RPMI8226 (cell line): ENCODE data around the gene KAZN.

Experiments used
- DNase-seq: peaks from one replicate; pipeline ENCODE4 v3.0.0-alpha.2; 2015

KAZN gene

DNA sequence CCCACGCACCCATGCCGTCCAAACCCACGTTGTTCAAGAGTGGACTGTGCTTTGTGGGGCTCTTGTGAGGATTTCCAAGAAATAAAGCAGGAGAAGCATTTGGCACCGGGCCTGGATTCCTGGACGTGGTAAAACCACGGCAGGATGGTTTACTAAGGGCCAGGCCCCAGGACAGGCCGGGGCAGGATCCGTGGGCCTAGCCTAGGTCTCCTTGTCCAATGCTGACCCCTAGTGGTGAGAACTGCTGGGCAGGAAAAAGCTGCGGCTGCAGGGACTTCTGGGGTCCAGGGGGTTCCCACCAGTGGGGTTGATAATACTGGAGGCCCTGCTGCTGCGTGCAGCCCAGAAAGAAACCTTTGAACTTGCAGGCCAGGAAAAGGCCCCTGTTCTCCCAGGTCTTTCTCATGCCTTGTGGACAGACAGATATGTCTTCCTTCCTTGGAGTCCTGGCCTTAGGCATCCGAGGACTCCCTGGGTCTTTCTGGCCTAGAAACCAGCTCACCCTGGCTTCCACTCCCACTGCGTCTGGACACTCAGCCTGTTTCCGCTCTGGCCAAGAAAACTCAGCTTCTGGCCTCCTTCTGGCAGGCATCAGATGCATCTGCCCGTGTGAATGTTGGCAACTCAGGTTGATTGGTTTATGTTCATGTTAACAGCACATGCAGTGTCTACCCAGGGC is 448.1 kb downstream of the KAZN start:
- DNase-seq = peak; percentile 73

DNA sequence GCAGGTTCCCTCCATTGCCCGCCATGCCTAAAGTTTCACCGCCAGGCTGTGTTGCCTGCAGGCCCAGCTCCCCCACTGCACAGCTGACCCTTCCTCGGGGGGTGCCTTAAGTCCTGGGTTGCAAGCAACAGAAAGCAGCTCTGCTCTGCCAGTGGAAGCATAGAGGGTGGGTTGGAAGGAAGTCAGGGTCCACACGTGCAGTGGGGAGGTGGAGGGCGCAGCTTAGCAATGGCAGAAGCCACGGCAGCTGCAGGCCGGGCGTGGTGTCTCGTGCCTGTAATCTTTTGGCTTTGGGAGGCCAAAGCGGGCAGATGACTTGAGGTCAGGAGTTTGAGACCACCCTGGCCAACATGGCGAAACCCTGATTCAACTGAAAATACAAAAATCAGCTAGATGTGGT is 448.8 kb downstream of the KAZN start:
- no peak for DNase-seq

DNA sequence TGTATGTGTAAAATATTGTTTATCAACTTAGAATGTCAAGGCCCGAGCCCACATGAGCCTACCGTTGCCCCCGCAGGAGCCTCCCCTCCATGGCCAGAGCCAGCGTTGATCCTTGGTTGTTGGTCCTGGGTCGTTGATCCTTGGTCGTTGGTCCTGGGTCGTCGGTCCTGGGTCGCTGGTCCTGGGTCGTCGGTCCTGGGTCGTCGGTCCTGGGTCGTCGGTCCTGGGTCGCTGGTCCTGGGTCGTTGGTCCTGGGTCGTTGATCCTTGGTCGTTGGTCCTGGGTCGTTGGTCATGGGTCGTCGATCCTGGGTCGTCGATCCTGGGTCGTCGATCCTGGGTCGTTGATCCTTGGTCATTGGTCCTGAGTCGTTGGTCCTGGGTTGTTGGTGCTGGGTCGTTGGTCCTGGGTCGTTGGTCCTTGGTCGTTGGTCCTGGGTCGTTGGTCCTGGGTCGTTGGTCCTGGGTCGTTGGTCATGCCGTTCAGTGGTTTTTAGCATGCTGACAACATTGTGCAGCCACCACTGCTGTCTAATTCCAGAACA is 450.0 kb downstream of the KAZN start:
- DNase-seq = no peak

DNA sequence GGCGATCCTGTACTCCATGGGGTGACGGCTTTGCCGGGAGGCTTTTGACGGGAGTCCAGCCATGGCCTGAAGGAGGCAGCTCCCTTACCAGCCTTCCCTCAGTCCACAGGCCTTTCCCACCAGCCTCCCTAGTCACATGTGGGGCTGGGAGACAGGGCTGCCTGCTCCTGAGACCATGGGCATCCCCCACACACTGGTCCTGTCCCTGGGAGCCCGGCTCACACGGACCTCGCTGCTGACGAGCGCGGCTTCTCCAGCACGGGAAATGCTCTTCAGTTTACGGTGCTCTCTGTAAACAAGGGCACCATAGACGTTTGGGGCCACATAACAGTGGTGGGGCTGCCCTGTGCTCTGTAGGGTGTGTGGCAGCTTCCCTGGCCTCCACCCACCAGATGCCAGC is 450.6 kb downstream of the KAZN start:
- no peak for DNase-seq

DNA sequence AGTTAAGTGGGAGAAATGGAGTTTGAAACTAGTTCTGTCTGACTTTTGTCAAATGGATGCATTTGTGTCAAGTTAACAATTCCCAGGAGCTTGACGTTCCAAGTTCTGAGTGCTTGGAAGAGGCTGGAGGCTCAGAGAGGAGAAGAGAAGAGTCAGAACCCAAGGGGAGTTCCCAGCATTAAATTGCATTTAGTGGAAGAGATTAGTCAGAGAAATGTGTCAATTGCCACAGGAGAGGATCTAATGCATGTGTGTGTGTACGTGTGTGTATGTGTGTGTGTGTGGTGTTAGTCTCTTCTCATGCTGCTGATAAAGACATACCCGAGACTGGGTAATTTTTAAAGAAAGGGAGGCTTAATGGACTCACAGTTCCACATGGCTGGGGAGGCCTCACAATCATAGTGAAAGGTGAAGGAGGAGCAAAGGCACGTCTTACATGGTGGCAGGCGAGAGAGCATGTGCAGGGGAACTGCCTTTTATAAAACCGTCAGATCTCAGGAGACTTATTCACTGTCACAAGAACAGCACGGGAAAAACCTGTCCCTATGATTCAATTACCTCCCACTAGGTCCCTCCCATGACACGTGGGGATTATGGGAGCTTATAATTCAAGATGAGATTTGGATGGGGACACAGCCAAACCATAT is 453.5 kb downstream of the KAZN start:
- no peak for DNase-seq

DNA sequence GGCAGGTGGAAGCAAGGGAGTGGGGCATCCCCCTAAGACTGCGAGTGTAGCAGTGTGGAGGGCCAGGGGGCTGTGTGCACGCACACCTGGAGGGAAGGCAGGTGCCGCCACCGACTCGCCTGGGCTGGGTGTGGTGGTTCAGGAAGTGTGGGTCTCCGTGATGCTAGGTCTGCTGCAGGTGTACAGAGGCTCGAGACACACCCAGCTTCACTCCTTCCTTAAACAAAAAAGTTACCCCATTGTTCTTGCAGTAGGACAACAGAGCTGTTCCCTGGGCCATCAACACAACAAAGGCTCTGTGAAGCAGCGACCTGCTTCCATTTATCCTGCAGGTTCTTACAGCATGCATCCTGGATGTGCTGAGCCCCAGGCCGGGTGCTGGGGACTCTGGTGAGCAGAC is 454.7 kb downstream of the KAZN start:
- no peak for DNase-seq

DNA sequence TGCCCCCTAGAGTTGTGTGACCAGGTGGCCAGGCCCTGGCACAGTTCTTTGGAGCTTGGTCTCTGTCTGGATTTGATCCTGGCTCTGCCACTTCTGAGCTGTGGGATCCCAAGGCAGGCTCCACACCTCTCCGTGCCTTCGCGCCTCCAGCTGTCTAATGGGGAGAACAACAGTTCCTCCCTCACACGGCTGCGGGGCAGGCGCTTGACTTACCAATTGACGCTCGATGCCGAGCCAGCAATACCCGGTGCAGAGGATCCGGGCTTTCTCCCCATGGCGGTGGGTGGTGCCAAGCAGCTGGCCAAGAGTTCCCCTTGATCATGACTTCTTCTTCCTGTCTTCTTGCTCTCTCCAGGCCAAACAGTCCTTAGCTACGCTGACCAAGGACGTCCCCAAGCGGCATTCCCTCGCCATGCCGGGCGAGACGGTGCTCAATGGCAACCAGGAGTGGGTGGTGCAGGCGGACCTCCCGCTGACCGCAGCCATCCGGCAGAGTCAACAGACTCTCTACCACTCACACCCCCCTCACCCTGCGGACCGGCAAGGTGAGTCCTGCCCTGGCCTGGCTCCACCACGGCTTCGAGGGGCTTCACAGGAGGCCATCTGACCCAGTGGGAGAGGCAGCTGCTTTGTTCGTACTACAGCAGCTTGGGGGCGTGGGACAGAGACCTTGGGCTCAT is 457.4 kb downstream of the KAZN start:
- DNase-seq = no peak

DNA sequence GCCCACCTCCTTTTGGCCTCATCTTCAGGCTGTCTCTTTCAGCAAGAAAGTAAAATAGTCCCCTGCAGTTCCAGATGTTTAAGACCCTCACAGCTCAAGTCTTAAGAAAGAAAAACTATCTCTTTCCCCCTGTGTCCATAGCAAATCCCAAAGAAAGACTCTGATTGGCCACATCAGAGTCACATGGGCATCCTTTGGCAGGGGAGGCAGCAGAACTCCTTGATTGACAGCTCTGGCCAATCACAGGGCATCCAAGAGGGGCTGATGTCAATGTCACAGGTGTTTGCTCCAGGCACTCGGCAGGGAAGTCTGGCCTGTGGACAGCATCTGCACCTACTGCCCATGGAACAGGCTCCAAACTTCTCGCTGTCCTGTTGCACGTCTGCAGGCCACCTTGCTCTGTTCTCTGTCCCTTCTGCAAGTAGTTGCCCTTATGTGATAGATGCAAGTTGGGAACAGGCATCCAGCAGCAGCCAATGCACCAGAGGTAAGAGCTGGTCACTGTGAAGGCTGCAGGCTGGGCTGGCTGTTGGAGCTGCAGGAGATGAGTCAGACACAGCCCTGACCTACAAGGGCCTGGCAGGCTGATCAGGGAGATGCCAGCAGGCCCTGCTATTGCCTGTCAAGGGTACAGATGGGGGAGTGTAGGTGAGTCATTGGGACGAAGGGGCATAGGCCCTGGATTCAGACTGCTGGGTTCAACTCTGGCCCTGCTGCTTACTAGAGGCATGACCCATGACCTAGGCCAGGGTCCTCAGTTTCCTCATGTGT is 458.2 kb downstream of the KAZN start:
- no peak for DNase-seq

DNA sequence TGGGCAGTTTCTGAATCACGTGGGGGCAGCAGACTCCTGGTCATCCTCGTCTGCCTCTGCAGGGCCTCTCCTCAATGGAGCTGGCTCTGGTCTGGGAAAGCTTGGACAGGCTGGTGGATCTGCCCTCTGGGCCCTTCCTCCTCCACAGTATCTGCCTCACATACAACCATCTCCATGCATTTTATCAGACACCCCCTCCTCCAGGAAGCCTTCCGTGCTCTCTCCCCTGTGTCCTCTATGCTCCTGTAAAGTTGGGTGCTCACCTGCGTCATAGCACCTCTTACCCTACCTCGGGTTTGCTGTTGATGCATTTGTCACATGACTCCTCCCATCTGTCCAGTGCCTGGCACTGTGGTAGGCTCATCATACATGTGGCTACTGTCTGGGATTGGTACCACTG is 459.3 kb downstream of the KAZN start:
- no peak for DNase-seq

DNA sequence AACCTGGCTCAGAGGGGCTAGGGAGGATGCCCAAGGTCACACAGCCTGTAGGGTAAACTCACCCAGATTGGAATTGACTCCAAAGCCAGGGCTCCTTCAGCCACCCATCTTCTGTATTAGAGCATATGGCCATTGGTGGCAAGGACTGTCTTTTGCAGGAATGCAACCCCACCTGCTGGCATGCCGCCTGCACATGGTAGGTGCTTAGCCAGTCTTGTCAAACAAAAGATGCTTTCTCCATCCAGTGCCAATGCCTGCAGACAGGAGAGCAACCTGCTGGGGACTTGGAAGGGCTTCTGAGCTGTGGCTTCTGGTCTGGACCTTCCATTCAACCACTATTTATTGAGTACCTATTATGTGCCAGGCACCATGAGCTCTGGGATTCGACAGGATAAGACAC is 459.8 kb downstream of the KAZN start:
- no peak for DNase-seq

DNA sequence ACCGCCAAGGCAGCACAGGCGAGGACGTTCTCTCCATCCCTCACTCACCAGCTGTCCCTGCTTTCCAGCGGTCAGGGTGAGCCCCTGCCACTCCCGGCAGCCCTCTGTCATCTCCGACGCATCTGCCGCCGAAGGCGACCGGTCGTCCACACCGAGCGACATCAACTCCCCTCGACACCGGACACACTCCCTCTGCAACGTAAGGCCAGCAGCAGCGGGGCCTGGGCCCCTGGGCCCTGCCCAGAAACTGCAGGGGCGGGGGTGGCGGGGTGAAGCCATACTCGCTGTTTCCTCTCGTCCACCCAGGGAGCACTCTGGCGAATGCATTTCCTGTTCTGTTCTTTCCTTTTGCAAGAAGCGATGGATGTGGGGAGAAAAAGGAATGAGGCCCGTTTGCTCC is 461.6 kb downstream of the KAZN start:
- DNase-seq = no peak

DNA sequence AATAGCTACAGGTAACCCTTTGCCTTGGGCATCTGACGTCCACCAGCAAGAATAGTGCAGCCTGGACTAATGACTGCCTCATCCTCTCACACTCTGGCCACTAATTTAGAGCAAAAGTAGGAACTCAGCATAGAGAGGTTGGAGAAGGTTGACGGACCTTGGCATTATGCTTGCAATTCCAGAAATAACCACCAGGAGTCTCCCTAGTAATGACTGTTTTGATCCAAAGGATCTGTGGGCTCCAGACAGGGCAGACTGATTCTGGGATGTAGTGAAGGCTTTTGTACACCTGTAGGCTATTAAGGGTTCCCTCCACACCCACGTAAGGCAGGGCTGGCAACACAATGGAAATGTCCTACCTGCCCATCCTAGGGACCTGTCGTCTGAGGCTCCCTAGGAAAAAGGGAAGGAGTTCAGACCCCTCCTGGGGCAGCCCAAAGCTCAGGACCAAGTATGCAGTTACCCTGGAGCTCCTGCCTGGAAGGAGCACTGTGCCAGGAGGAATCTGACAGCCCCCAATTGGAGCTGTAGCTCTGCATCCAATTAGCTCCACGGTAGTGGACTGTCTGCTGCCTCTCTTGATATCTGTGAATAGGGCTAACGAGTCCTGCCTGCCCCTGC is 464.1 kb downstream of the KAZN start:
- no peak for DNase-seq

DNA sequence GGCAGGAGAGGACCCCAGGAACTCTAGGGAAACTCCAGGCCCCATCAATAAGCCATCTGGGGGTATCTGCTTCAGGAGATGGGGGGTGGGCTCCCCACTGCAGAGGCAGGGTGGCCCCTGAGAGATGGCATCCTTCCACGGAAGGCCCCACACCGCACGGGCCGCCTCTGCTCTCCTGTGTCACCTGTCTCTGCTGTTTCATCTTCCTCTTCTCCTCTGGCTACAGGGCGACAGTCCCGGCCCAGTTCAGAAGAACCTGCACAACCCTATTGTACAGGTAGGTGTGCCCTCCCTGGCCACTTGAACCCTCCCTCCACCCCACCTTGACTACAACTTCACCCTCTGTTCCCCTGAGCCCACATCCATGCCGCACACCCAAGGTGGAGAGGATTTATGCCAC is 464.9 kb downstream of the KAZN start:
- no peak for DNase-seq

DNA sequence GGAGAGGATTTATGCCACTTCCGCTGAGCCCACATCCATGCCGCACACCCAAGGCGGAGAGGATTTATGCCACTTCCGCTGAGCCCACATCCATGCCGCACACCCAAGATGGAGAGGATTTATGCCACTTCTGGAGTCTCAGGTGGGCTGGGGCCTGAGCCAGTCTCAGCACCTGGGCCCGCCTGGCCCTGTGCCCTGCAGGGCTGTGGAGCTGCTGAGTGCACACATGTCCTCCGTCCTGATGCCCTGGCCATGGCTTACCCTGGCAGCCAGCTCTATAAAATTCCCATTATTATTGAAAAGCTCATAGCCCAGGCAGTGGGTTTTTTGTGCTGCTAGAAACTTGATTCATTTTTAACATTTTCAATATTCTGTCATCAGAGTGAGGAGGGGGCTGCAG is 465.3 kb downstream of the KAZN start:
- DNase-seq = no peak

DNA sequence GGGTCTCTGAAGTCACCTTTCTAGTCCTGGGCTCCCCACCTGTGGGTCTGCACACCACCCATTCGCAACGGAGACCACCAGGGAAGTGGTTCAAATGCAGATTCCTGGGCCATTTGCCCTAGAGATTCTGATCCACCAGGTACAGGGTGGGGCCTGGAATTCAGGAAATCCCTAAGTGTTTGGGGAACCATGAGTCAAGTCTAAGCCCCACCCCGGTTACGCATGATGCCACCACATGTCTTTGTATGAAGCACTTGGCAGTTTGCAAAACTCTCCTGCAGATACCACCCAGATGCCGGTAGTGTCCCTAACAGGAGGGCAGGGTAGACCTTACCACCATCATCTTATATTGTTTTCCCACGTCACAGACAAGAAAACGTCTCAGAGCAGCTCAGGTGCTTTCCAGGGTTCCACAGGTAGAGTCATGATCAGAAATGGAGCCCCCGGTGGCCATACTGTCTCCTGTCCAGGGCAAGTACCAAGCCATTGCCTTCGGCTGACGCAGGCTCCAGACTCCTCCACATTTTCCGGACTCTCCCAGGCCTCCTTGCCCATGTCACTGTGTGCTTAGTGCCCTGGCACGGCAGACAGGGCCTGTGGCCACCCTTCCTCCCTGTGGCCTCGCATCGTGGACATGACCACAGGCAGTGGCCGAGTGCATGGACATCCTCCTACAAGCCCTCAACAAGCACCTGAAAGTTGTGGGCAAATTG is 465.9 kb downstream of the KAZN start:
- DNase-seq = no peak

DNA sequence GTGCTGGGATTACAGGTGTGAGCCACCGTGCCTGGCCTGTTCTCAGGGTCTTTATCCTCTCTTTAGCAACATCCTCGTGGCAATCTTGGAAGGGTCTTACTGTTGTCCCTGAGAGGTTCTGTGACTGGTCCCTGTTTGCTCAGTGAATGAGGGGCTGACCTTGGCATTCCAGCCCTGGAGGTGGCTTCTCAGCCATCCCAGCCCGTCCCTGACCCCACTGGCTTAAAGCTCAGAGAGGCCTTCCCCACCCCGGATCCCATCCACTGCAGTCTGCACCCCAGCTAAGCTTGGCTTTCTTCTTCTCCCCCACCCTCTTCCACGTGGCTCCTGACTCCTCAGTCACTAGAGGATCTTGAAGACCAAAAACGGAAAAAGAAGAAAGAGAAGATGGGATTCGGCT is 466.8 kb downstream of the KAZN start:
- DNase-seq = no peak

DNA sequence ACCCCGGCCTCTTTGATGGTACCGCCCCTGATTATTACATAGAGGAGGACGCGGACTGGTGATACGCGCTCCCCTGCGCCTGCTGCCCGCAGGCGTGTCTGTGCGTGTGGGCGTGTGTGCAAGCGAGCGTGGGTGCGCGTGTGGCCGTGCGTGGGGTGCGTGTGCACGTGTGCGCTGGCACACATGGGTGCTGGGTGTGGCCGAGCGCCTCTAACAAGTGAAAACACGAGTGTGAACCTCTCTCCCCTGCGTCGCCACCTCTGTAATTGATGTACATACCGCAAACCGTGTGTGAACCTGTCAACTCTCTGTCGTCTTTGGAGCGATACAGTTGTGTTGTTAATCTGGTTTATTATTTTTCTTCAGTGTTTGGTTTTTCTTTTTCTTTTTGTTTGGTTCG is 467.3 kb downstream of the KAZN start:
- DNase-seq = no peak

DNA sequence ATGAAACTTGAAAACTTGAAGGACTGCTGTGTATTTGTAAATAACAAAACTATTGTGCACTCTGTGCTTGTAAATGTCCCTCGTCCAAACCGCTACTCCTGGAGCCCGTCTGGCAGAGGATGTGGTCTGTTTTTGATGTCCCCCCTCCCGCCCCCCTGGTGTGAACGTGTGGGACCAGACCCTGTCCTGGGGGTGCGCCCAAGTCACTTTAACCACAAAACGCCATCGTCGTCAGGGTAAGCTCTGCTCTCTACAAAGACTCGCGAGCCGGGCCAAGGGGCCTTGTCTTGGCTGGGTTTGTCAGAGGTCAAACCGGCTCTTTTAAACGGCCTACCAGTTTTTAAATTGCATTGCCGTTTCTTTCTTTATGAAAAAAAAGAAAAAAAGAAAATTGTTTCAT is 467.7 kb downstream of the KAZN start:
- no peak for DNase-seq

DNA sequence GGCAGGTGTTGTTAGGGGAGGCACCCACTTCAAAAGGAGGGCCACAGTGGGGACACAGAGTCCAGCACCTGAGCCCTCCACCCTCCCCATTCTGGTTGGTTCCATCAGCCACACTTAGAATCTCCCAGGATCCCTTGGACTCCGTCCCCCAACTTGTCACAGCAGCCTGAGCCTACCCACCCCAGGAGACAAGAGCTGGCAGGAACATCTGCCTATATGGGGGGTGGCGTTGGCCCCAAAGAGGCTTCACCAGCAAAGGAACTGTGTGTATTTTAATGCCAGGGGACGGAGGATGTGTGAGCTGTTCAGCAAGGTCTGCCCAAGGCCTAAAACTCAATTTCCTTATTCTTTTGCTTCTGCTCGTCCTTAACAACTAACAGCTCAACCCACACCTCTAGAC is 468.7 kb downstream of the KAZN start:
- DNase-seq = no peak

DNA sequence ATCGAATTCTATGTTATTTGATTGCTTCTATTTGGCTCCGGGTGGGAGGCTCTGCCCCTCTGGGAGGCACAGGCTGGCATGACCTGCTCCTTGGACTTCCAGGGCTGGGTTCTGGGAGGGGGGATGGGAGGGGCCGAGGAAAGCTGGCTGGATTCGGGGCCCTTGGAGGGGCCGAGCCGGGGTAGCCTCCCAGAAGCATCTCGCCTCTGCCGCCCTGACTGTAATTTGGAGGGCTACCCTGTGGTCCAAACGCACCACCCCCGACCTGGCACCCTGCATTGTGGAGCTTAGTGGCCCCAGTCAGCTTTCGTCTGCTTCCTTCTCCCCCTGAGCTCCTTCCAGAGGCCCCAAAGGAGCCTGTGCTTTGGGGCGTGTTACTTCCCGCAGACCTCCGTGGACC is 469.7 kb downstream of the KAZN start:
- DNase-seq = no peak

DNA sequence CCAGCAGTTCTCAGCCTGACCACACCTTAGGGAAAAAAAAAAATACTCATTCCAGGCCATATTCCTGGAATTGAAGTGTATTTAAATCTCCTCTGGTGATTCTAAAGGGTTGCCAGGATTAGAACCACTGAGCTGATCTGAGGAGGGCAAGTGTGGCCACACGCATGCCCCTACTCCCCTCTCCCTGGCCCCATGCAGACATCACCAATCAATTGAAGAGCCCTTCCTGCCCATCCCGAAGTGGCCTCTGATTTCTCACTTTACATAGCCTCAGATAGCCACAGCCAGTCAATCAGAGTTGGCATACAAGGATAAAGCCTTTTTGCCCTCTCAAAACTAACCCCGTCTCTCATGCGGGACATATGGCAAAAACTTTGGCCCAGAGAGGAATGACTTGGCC is 470.5 kb downstream of the KAZN start:
- DNase-seq = no peak

DNA sequence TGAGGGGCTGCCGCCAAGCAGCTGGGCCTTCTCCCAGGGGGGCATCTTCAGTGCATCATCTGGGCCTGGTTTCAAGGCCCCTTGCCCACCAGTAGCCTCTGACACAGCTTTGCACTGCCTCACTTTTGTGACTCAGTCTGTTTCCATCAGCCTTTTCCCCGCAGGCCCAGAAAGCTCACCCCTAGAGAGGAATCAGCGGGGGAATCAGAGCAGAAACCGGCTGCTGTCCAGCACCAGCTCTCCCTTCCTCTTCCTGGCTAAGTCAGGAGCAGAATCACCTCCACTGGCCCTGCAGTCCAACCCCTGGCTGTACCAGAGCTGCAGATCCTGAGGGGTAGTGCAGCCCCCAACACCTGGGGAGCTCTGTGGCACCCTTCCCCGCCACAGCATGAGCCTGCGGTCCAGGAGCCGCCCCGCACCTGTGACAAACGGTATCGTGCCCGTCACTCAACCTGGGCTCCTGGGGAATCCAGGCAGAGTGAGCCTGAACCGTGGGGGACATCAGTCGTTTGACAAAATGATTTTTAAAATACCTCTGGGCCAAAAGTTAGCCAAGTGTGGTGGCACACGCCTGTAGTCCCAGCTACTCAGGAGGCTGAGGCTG is 471.8 kb downstream of the KAZN start:
- DNase-seq = no peak
